Measurements from ENCODE around the gene PACSIN2. TPM values are rescaled to one million over a fixed set of nuclear protein-coding genes. Genes with fewer than 3 reads are reported as not detected.

Gene PACSIN2
- total RNA-seq, 6 experiments from 2014 or later = 21.4 to 67.0 (median 47.1) TPM

DNA sequence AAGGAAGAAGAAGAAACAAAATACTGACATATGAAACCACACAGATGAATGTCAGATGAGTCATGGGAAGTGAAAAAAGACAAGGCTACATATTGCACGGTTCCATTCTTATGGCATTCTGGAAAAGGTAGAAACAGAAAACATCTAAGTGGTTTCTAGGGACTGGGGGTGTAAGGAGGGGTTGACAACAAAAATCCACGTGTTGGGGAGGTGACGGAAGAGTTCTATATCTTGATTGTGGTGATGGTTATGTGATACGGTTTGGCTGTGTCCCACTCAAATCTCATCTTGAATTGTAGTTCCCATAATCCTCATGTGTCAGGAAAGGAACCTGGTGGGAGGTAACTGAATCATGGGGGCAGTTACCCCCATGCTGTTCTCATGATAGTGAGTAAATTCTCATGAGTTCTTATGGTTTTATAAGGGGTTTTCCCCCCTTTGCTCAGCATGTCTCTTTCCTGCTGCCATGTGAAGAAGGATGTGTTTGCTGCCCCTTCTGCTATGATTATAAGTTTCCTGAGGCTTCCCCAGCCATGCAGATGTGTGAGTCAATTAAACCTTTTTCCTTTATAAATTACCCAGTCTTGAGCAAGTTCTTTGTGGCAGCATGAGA lies 151.5 kb downstream of the PACSIN2 start:
- Histone ChIP-seq H3K36me3 (no peaks in the 10 kb centered on the region), H3K4me3 (no peak overlapping the region), H3K4me1 (peaks cover 0 to 3% (median under 1%) of the 10 kb centered on the region in 4 donors), H3K27me3 (no peaks in the 10 kb centered on the region), H3K27ac (no peak overlapping the region), H3K9me3 (no peaks in the 10 kb centered on the region)
- no peak for DNase-seq
- TF ChIP-seq, protein P1, sequence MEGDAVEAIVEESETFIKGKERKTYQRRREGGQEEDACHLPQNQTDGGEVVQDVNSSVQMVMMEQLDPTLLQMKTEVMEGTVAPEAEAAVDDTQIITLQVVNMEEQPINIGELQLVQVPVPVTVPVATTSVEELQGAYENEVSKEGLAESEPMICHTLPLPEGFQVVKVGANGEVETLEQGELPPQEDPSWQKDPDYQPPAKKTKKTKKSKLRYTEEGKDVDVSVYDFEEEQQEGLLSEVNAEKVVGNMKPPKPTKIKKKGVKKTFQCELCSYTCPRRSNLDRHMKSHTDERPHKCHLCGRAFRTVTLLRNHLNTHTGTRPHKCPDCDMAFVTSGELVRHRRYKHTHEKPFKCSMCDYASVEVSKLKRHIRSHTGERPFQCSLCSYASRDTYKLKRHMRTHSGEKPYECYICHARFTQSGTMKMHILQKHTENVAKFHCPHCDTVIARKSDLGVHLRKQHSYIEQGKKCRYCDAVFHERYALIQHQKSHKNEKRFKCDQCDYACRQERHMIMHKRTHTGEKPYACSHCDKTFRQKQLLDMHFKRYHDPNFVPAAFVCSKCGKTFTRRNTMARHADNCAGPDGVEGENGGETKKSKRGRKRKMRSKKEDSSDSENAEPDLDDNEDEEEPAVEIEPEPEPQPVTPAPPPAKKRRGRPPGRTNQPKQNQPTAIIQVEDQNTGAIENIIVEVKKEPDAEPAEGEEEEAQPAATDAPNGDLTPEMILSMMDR (IDR thresholded peaks at IDR 0.05) = no peak
- no peak for TF ChIP-seq POLR2A (IDR thresholded peaks at IDR 0.05)
- intact Hi-C loops (cut with DNase I) = loop anchor here in 1 of 2 donors (10.0 kb wide), 1 partner anchor 171 kb away; no protein-coding TSS in a partner anchor
- 73% methylated on average over 4 of the region's 4 CpGs for WGBS (ENCODE audit: insufficient coverage, low coverage, low lambda C conversion rate, missing lambda C conversion rate)
- no peak for ATAC-seq

DNA sequence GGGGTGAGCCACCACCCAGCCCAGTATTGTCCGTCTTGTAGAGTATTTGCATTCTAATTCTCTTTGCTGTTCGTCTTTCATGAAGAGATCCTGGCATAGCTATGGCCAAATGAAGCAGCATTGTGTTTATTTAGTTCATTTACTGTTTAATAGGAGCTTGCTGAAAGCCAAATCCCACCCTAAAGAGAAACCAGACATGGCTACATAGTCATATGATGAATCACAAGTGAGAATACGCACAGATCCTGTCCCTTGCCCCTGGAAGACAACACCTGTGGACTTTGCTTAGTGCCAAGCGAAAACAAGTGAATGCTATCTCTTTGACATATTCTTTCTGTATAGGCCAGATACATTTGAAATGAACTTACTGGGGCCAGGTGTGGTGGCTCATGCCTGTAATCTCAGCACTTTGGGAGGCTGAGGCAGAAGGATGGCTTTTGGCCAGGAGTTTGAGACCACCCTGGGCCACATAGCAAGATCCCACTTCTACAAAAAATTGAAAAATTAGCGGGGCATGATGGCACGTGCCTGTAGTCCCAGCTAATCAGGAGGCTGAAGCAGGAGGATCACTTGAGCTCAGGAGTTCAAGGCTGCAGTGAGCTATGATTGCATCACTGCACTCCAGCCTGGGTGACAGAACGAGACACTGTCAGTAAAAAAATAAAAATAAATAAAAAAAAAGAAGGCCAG lies 152.8 kb downstream of the PACSIN2 start:
- TF ChIP-seq, protein P1 (IDR thresholded peaks at IDR 0.05) = no peak
- no peak for TF ChIP-seq POLR2A (IDR thresholded peaks at IDR 0.05)
- no peaks in the 10 kb centered on the region for H3K27me3 ChIP-seq
- H3K4me3 ChIP-seq = no peak overlapping the region
- H3K36me3 ChIP-seq = no peaks in the 10 kb centered on the region
- no peaks in the 10 kb centered on the region for H3K9me3 ChIP-seq
- WGBS (ENCODE audit: insufficient coverage, low coverage, low lambda C conversion rate, missing lambda C conversion rate) = 74% methylated on average over 7 of the region's 7 CpGs
- H3K27ac ChIP-seq = no peak overlapping the region
- peak in 1 of 4 donors; percentile 11 for ATAC-seq
- intact Hi-C loops (cut with DNase I) = loop anchor here in 1 of 2 donors (10.0 kb wide), 1 partner anchor 173 kb away; no protein-coding TSS in a partner anchor
- no peak for DNase-seq
- peaks cover 0 to 9% (median 3%) of the 10 kb centered on the region in 4 donors for H3K4me1 ChIP-seq

DNA sequence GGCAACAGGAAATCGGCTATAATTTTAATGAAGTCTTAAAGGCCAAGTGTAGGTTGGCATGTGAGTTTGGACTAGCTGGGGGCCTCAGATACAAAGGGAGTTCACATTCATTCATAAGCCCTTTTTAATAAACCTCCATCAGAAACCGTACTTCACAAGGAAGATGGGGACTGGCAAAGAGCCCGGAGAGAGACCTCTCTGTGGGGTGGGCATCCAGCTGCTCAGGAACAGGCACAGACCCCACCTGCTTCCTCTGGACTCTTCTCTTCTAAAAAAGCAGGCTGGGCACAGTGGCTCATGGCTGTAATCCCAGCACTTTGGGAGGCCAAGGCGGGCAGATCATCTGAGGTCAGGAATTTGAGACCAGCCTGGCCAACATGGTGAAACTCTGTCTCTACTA lies 154.0 kb downstream of the PACSIN2 start:
- Histone ChIP-seq H3K4me1 (peaks cover 0 to 9% (median 4%) of the 10 kb centered on the region in 4 donors), H3K36me3 (no peaks in the 10 kb centered on the region), H3K27me3 (no peaks in the 10 kb centered on the region), H3K9me3 (no peaks in the 10 kb centered on the region), H3K4me3 (no peak overlapping the region), H3K27ac (no peak overlapping the region)
- intact Hi-C loops (cut with DNase I) = loop anchor here in 1 of 2 donors (10.0 kb wide), 1 partner anchor 174 kb away; no protein-coding TSS in a partner anchor
- no peak for DNase-seq
- TF ChIP-seq, protein P1 (IDR thresholded peaks at IDR 0.05) = no peak
- TF ChIP-seq POLR2A (IDR thresholded peaks at IDR 0.05) = no peak
- WGBS (ENCODE audit: insufficient coverage, low coverage, low lambda C conversion rate, missing lambda C conversion rate) = 62% methylated on average over 4 of the region's 4 CpGs
- no peak for ATAC-seq

DNA sequence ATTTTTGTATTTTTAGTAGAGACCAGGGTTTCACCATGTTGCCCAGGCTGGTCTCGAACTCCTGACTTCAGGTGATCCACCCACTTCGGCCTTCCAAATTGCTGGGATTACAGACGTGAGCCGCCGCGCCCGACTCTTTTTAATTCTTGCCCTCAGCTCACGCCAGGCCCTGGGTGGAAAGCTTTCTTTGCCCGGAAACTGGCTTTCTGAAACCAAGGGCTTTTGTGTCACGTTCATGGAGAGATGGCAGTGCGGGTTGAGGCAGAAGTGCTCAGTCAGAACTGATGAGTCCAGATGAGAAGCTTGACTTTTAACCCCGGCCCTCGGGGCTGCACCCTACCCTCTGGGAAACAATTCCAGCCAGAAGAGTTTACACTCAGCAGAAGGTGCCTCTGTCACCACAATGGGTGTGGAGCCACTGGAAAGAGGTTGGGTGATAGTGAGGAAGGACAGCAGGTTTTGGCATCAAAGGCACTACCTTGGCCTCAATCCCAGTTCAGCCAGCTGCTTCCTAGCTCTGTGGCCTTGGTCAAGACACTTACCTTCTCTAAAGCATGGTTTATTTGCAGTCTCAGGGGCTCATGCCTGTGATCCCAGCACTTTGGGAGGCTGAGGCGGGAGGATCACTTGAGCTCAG lies 157.0 kb downstream of the PACSIN2 start:
- peaks cover 0 to 1% (median 0%) of the 10 kb centered on the region in 4 donors for H3K36me3 ChIP-seq
- no peak for TF ChIP-seq POLR2A (IDR thresholded peaks at IDR 0.05)
- no peaks in the 10 kb centered on the region for H3K9me3 ChIP-seq
- DNase-seq (peak in 2 of 3 donors; percentile 71 to 75), ATAC-seq (peak; percentile 1 to 45 (median 25))
- peaks cover 0 to 13% (median 4%) of the 10 kb centered on the region in 4 donors for H3K4me1 ChIP-seq
- peak overlapping the region; percentile 35 to 90 (median 87) for H3K4me3 ChIP-seq
- WGBS (ENCODE audit: insufficient coverage, low coverage, low lambda C conversion rate, missing lambda C conversion rate) = 88% methylated on average over 14 of the region's 14 CpGs
- H3K27me3 ChIP-seq = no peaks in the 10 kb centered on the region
- intact Hi-C loops (cut with DNase I) = no loop called here
- peak overlapping the region; percentile 98 to 99 (median 99) for H3K27ac ChIP-seq
